Neural crest cell (in vitro differentiated cells): ENCODE measurements around the gene ZNF142. TPM values are rescaled to one million over a fixed set of nuclear protein-coding genes. Genes with fewer than 3 reads are reported as not detected.

ENCODE experiments used
- DNase-seq: peaks from one replicate; pipeline ENCODE4 v3.0.0; 2021; ENCODE audit warnings: low read depth, mixed read lengths, low spot score
- H3K27ac Mint-ChIP-seq: one replicate; pipeline ENCODE4 v1.8.0; 2021; ENCODE audit warnings: mild to moderate bottlenecking, mixed read lengths; ENCODE audit not compliant: unreplicated experiment
- H3K27me3 Mint-ChIP-seq: 2 replicates; pipeline ENCODE4 v1.8.0; 2021; ENCODE audit warnings: low read depth, mild to moderate bottlenecking, mixed read lengths
- H3K36me3 Mint-ChIP-seq: 2 replicates; pipeline ENCODE4 v1.8.0; 2021; ENCODE audit warnings: low read depth, mild to moderate bottlenecking, mixed read lengths
- H3K4me1 Mint-ChIP-seq: 2 replicates; pipeline ENCODE4 v1.8.0; 2021; ENCODE audit warnings: mixed read lengths
- H3K4me3 Mint-ChIP-seq: one replicate; pipeline ENCODE4 v1.8.0; 2021; ENCODE audit warnings: mild to moderate bottlenecking, mixed read lengths
- H3K9me3 Mint-ChIP-seq: 2 replicates; pipeline ENCODE4 v1.8.0; 2021; ENCODE audit warnings: mixed read lengths
- total RNA-seq: library from RNA; stranded (reverse); gene quantifications from 2 replicates; pipeline ENCODE4 v1.2.1, GENCODE V29; 2021
- TF ChIP-seq, protein P1 (sequence below): fragments of 200-600 bp; sonication (generic); conservative IDR thresholded peaks from 2 replicates; pipeline ENCODE4 v1.5.0; 2021; ENCODE audit warnings: antibody characterized with exemption, mild to moderate bottlenecking

ZNF142 gene
- total RNA-seq, 1 donor from 2014 or later: 58.2 TPM

DNA sequence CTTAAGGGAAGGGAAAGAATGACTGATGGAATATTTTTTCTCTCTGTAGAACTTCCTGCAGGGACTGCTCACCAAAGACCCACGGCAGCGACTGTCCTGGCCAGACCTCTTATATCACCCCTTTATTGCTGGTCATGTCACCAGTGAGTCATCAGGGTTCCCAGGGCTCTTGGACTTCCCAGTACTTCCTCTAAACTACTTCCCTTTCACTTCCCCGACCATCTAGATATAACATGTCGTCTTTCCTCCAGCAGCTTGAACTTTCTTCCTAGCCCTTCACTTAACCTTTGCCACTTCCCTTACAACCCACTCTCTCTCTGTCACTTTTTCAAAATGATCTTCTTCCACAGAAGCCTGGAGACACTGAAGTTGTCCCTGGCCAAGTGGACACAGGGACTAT is 19.7 kb upstream of the ZNF142 start:
- H3K4me1 Mint-ChIP-seq: no peaks in the 10 kb centered on the region
- no peak overlapping the region for H3K4me3 Mint-ChIP-seq
- no peaks in the 10 kb centered on the region for H3K27me3 Mint-ChIP-seq
- TF ChIP-seq, protein P1, sequence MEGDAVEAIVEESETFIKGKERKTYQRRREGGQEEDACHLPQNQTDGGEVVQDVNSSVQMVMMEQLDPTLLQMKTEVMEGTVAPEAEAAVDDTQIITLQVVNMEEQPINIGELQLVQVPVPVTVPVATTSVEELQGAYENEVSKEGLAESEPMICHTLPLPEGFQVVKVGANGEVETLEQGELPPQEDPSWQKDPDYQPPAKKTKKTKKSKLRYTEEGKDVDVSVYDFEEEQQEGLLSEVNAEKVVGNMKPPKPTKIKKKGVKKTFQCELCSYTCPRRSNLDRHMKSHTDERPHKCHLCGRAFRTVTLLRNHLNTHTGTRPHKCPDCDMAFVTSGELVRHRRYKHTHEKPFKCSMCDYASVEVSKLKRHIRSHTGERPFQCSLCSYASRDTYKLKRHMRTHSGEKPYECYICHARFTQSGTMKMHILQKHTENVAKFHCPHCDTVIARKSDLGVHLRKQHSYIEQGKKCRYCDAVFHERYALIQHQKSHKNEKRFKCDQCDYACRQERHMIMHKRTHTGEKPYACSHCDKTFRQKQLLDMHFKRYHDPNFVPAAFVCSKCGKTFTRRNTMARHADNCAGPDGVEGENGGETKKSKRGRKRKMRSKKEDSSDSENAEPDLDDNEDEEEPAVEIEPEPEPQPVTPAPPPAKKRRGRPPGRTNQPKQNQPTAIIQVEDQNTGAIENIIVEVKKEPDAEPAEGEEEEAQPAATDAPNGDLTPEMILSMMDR: no peak
- no peaks in the 10 kb centered on the region for H3K9me3 Mint-ChIP-seq
- peak overlapping the region; percentile 2 for H3K27ac Mint-ChIP-seq
- peaks cover 2% of the 10 kb centered on the region for H3K36me3 Mint-ChIP-seq
- DNase-seq: no peak

DNA sequence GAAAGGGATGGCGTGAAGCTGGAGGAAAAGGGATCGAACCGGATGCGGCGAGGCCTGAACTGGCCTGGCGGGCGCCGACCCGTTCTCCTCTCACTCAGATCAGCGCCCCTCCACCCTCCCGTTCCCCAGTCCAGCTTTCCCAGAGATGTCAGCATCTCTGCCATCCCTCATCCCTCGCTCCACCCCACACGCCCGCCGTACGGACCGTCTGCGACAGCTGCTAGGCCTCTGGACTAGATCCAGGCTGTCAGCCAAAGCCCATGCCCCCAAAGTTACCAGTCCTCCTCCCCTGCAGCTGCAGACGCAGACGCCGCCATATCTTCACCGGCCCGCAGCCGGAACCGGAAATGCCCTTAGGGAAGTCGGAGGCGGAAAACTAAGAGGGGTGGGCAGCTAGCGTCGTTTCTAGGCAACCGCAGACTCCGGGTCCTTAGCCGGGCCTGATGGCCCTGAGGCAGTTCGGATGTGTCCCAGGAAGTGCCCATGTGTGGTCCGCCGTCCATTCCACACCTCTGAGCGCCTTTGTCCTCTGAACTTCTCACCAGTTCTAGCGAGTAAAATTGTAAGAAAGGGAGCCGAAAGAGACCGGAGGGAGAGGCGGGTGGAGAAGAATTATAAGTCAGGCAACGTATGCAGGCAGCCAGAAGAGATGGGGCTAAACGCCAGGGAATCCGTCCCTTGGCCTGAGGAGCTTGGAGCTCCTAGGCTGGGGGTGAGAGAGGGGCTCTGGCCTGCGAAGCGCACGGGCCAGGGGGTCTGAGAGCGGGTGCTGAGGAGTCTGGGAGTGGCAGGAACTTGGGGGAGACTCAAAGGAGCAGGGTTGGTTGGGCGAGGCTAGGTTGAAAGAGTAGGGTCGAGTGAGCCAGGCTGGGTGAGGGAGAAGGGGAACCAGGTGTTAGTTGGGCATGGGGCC is 12.5 kb upstream of the ZNF142 start, which contains the start of the genes RNF25 and STK36:
TSS of gene RNF25 (minus strand) at position 349 of the 913 bp plus-strand sequence. CDS start at position 317, 32 bp downstream.
TSS of gene STK36 (plus strand) at position 433 of the 913 bp plus-strand sequence. CDS start 744 bp downstream, outside the sequence.
- peak within 1 kb of the TSS; percentile 99 for H3K27ac Mint-ChIP-seq
- H3K4me3 Mint-ChIP-seq: peak within 1 kb of the TSS; percentile 97

DNA sequence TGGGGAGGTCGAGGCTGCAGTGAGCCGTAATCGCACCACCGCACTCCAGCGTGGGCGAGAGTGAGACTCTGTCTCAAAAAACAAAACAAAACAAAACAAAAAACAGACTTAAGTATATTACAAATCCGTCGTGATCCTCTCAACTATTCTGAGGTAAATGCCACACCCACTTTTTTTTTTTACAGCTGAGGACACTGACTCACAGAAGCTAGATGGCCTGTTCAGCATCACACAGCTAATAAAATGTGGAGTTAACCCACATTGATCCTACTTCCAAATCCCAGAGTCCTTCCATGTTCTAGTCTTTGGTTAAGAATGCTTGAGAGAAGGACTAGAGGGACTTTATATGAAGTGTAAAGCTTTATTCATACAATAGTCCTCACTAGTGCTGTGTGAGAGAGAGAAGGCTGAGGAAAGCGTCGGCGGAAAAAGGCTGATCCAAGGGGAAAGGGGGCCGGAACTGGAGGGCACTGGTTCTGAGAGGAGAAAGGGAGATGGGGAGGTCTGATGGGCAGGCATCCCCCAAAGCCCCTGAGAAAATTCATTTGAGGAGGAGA is 11.8 kb upstream of the ZNF142 start:
- Mint-ChIP-seq H3K9me3 (no peaks in the 10 kb centered on the region), H3K36me3 (peaks cover 2% of the 10 kb centered on the region), H3K4me3 (peak overlapping the region; percentile 97), H3K27me3 (no peaks in the 10 kb centered on the region), H3K27ac (peak overlapping the region; percentile 99), H3K4me1 (peaks cover 20% of the 10 kb centered on the region)
- TF ChIP-seq, protein P1: no peak
- no peak for DNase-seq

More for the DNA sequence above, 12.5 kb upstream of the ZNF142 start, which contains the start of the genes RNF25 and STK36:
- no peaks in the 10 kb centered on the region for H3K27me3 Mint-ChIP-seq
- DNase-seq: peak; percentile 72
- TF ChIP-seq, protein P1: no peak
- H3K4me1 Mint-ChIP-seq: peaks cover 20% of the 10 kb centered on the region
- H3K9me3 Mint-ChIP-seq: no peaks in the 10 kb centered on the region
- H3K36me3 Mint-ChIP-seq: peaks cover 2% of the 10 kb centered on the region

DNA sequence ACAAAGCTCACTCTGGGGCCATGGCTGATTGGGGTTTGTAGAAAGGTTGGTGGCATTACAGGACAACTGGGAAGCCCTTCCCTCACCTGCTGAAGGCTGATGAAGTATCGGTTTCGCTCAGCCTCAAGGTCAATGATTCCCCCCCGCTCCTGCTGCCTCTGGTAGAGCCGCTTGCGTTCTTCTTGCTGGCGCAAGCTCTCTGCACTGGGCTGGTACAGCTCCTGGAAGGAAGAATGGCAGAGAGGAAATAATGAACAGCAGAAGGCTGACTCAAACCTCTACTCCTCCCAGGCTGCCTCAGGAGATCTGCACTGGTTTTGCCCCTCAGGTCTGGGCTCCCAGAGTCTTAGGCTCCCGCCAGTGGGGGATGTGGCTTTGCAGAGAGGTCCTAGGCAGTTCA is 5.2 kb upstream of the ZNF142 start:
- Mint-ChIP-seq H3K36me3 (peaks cover 9% of the 10 kb centered on the region), H3K4me1 (peaks cover 8% of the 10 kb centered on the region), H3K9me3 (no peaks in the 10 kb centered on the region), H3K4me3 (peak overlapping the region; percentile 32), H3K27me3 (no peaks in the 10 kb centered on the region), H3K27ac (no peak overlapping the region)
- TF ChIP-seq, protein P1: no peak
- no peak for DNase-seq

DNA sequence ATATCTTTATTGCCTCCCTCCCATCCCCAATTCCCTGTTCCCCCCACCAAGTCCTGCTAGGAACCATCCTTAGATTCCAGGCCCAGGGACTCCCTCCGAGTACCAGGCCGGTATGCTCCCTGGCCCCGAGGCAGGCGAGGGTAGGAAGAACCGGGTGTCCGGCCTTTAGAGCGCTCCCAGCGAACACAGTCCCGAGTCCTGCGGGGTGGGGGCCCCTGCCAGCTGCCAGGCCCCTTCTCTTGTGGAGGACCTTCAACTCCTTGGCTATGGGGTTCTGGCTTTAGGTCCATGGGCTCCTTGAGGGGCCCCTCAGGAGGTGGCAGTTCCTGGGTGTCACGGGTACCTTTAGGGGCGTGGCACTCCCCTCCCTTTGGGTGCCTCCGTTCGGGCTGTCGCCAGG is 4.5 kb upstream of the ZNF142 start:
- Mint-ChIP-seq H3K36me3 (peaks cover 9% of the 10 kb centered on the region), H3K27me3 (no peaks in the 10 kb centered on the region), H3K27ac (no peak overlapping the region), H3K4me3 (peak overlapping the region; percentile 32), H3K4me1 (peaks cover 13% of the 10 kb centered on the region), H3K9me3 (no peaks in the 10 kb centered on the region)
- TF ChIP-seq, protein P1: no peak
- no peak for DNase-seq
